HepG2 (cell line): Measurements from ENCODE around the gene SLC25A44. TPM values are rescaled to one million over a fixed set of nuclear protein-coding genes. Genes with fewer than 3 reads are reported as not detected.
A peak's percentile ranks its signal among the peaks of the same experiment; 100 is the strongest.

ENCODE experiments used
- AGO1 ChIP-seq: fragments of 200-400 bp; formaldehyde crosslinking; IDR thresholded peaks from 2 replicates; pipeline ENCODE4 v1.6.1; 2017; ENCODE audit warnings: mild to moderate bottlenecking, low read depth, low read length, moderate library complexity; ENCODE audit not compliant: poor library complexity, severe bottlenecking
- ETV6 ChIP-seq: sonication (generic); formaldehyde crosslinking; conservative IDR thresholded peaks from 2 replicates; pipeline ENCODE4 v1.4.0; 2020; ENCODE audit warnings: missing genetic modification reagents
- HBP1 ChIP-seq: IDR thresholded peaks from 2 replicates; pipeline ENCODE4 v1.6.1; 2016; ENCODE audit warnings: low read depth, control low read depth
- HDAC6 ChIP-seq: fragments of 200-600 bp; sonication (generic); IDR thresholded peaks from 2 replicates; pipeline ENCODE4 v1.7.0; 2017; ENCODE audit warnings: mild to moderate bottlenecking, antibody characterized with exemption, low read length, low read depth
- IRF2 ChIP-seq: IDR thresholded peaks from 2 replicates; pipeline ENCODE4 v1.6.1; 2018; ENCODE audit warnings: missing genetic modification reagents, missing compliant biosample characterization
- KAT2B ChIP-seq: fragments of 150-350 bp; IDR thresholded peaks from 2 replicates; pipeline ENCODE4 v1.6.1; 2014; ENCODE audit warnings: low read depth, low read length, borderline replicate concordance
- KAT8 ChIP-seq: IDR thresholded peaks from 2 replicates; pipeline ENCODE4 v1.6.1; 2016; ENCODE audit warnings: missing genetic modification reagents, missing compliant biosample characterization
- LBX2 ChIP-seq: sonication (generic); formaldehyde crosslinking; IDR thresholded peaks from 2 replicates; pipeline ENCODE4 v1.5.0; 2020; ENCODE audit warnings: missing genetic modification reagents, mild to moderate bottlenecking, borderline replicate concordance
- MEIS1 ChIP-seq: sonication (generic); formaldehyde crosslinking; IDR thresholded peaks from 2 replicates; pipeline ENCODE4 v1.9.0; 2021; ENCODE audit warnings: mild to moderate bottlenecking, missing genetic modification reagents, moderate library complexity, borderline replicate concordance
- NFE2L2 ChIP-seq: fragments of 150-350 bp; IDR thresholded peaks from 2 replicates; pipeline ENCODE4 v1.6.1; 2014; ENCODE audit warnings: low read length
- POGK ChIP-seq: sonication (generic); formaldehyde crosslinking; conservative IDR thresholded peaks from 2 replicates; pipeline ENCODE4 v1.8.0; 2022; ENCODE audit warnings: mild to moderate bottlenecking, moderate library complexity, missing genetic modification reagents
- SALL2 ChIP-seq: sonication (generic); formaldehyde crosslinking; IDR thresholded peaks from 2 replicates; pipeline ENCODE4 v1.8.1; 2023; ENCODE audit warnings: mild to moderate bottlenecking, missing genetic modification reagents, inconsistent platforms
- SIX4 ChIP-seq: sonication (generic); formaldehyde crosslinking; IDR thresholded peaks from 2 replicates; pipeline ENCODE4 v1.4.0; 2020; ENCODE audit warnings: missing genetic modification reagents
- STAG1 ChIP-seq: sonication (generic); formaldehyde crosslinking; IDR thresholded peaks from 2 replicates; pipeline ENCODE4 v1.4.0; 2020; ENCODE audit warnings: missing genetic modification reagents
- TAF15 ChIP-seq: fragments of 200-400 bp; formaldehyde crosslinking; IDR thresholded peaks from one replicate; pipeline ENCODE4 v1.6.1; 2018; ENCODE audit warnings: mild to moderate bottlenecking, low read depth, low read length; ENCODE audit not compliant: poor library complexity, severe bottlenecking
- TIGD3 ChIP-seq: sonication (generic); formaldehyde crosslinking; IDR thresholded peaks from 2 replicates; pipeline ENCODE4 v1.5.1; 2020; ENCODE audit warnings: mild to moderate bottlenecking, missing genetic modification reagents, borderline replicate concordance
- ZEB1 ChIP-seq: IDR thresholded peaks from 2 replicates; pipeline ENCODE4 v1.6.1; 2012; ENCODE audit warnings: mild to moderate bottlenecking, low read depth, inconsistent platforms; ENCODE audit not compliant: insufficient replicate concordance
- ZFAT ChIP-seq: sonication (generic); formaldehyde crosslinking; conservative IDR thresholded peaks from 2 replicates; pipeline ENCODE4 v1.8.1; 2023; ENCODE audit warnings: missing genetic modification reagents, inconsistent platforms
- ZNF121 ChIP-seq: sonication (generic); formaldehyde crosslinking; IDR thresholded peaks from 2 replicates; pipeline ENCODE4 v1.5.0; 2020; ENCODE audit warnings: mild to moderate bottlenecking, missing genetic modification reagents
- ZNF24 ChIP-seq: fragments of 450-650 bp; IDR thresholded peaks from 2 replicates; pipeline ENCODE4 v1.6.1; 2017; ENCODE audit warnings: antibody characterized with exemption, mild to moderate bottlenecking
- ZNF3 ChIP-seq: IDR thresholded peaks from 2 replicates; pipeline ENCODE4 v1.7.0; 2017; ENCODE audit warnings: inconsistent platforms
- ZNF432 ChIP-seq: sonication (generic); formaldehyde crosslinking; IDR thresholded peaks from 2 replicates; pipeline ENCODE4 v1.5.0; 2020; ENCODE audit warnings: missing genetic modification reagents, mild to moderate bottlenecking, borderline replicate concordance
- ZNF460 ChIP-seq: sonication (generic); formaldehyde crosslinking; IDR thresholded peaks from 2 replicates; pipeline ENCODE4 v1.5.1; 2020; ENCODE audit warnings: missing genetic modification reagents, mild to moderate bottlenecking, borderline replicate concordance
- ZNF713 ChIP-seq: sonication (generic); formaldehyde crosslinking; IDR thresholded peaks from 2 replicates; pipeline ENCODE4 v1.4.0; 2020; ENCODE audit warnings: mild to moderate bottlenecking, missing genetic modification reagents
- ZNF768 ChIP-seq: sonication (generic); formaldehyde crosslinking; IDR thresholded peaks from 2 replicates; pipeline ENCODE4 v1.4.0; 2020; ENCODE audit warnings: missing genetic modification reagents
- ZNF782 ChIP-seq: sonication (generic); formaldehyde crosslinking; IDR thresholded peaks from 2 replicates; pipeline ENCODE4 v1.4.0; 2020; ENCODE audit warnings: missing genetic modification reagents, mild to moderate bottlenecking, borderline replicate concordance
- ZSCAN22 ChIP-seq: sonication (generic); formaldehyde crosslinking; IDR thresholded peaks from 2 replicates; pipeline ENCODE4 v1.4.0; 2020; ENCODE audit warnings: mild to moderate bottlenecking, missing genetic modification reagents
- polyA plus RNA-seq, 8 experiments: library from polyadenylated mRNA; depleted of rRNA in 3 of 8; stranded (reverse) in 7 of 8; unstranded in 1 of 8; fragments of >200 nt; fragmentation: Illumina TruSeq in 4 of 8; extraction: Trizol in 4 of 8; gene quantifications; 2 replicates each; pipeline versions ENCODE4 v1.2.1 to v1.2.3, GENCODE V29; 2011 to 2016; ENCODE audit warnings: low read depth in 4 of 8, missing spikeins in 1 of 8, mixed read lengths in 1 of 8; ENCODE audit not compliant: insufficient read depth in 1 of 8
- total RNA-seq, 5 experiments: library from RNA; depleted of rRNA; stranded (reverse); fragments of >200 nt; fragmentation: Illumina TruSeq; extraction: Trizol; gene quantifications; 2 replicates each; pipeline ENCODE4 v1.2.3, GENCODE V29; 2016; ENCODE audit warnings: low read depth in 1 of 5

The SLC25A44 gene
- total and polyA plus RNA-seq, 2 of the 13 experiments (the other 11 are each of a cell fraction or from before 2014, with no cell fraction given), result 10.7 to 13.4 TPM

GRCh38 chr1:156212833-156213643, 19.1 kb downstream of the SLC25A44 start, which contains the start of gene PMF1 (continued):
- TF ChIP-seq AGO1 (peak; percentile 86), ZFAT (CRISPR knock-in tag) (no peak), NFE2L2 (no peak; the same call in 1 of the 2 replicates), ZSCAN22 (CRISPR knock-in tag) (0 out of 2 replicates have a peak, but pooled peaks have one; percentile 37), SALL2 (CRISPR knock-in tag) (peak; percentile 93), KAT2B (no peak), STAG1 (CRISPR knock-in tag) (no peak), ZEB1 (no peak), POGK (CRISPR knock-in tag) (peak; percentile 79), HDAC6 (no peak), ZNF432 (CRISPR knock-in tag) (no peak), ETV6 (no peak), KAT8 (CRISPR knock-in tag) (peak; percentile 93), ZNF3 (CRISPR knock-in tag) (no peak), ZNF768 (CRISPR knock-in tag) (no peak), ZNF713 (no peak), ZNF121 (CRISPR knock-in tag) (no peak), ZNF782 (CRISPR knock-in tag) (peak; percentile 69; the same call in 1 of the 2 replicates), SIX4 (CRISPR knock-in tag) (no peak), MEIS1 (CRISPR knock-in tag) (peak; percentile 76), ZNF24 (no peak), IRF2 (peak; percentile 49; the same call in 1 of the 2 replicates), ZNF460 (CRISPR knock-in tag) (no peak), HBP1 (CRISPR knock-in tag) (no peak), TIGD3 (CRISPR knock-in tag) (no peak), TAF15 (no peak), LBX2 (no peak)
